Measurements from ENCODE around the gene CKAP2.
"Not testable (repeated sequence)": the region's sequence is repeated elsewhere in the genome, so short reads cannot be mapped to it uniquely, and the experiment has no call there.

CKAP2 gene

GRCh38 chr13:52523323-52523722 lies 68.0 kb downstream of the CKAP2 start:
- H2AFZ ChIP-seq (ENCODE audit: low read depth, low read length); H3K4me1 ChIP-seq (ENCODE audit: insufficient read depth, low read length); H3K27me3 ChIP-seq (ENCODE audit: insufficient read depth, low read length); H3K9me3 ChIP-seq (ENCODE audit: low read length); H3K36me3 ChIP-seq (ENCODE audit: insufficient read depth, low read length); H3K4me3 ChIP-seq (ENCODE audit: low read length): not testable (repeated sequence)

Measured in neuron (in vitro differentiated cells).